GM12878 (cell line): ENCODE results near the gene DBNL.
"Not testable (repeated sequence)": the region's sequence is repeated elsewhere in the genome, so short reads cannot be mapped to it uniquely, and the experiment has no call there.

Experiments used
- CHD4 ChIP-seq: fragments of 200-600 bp; sonication (generic); IDR thresholded peaks from 2 replicates; pipeline ENCODE4 v1.6.1; 2016; ENCODE audit warnings: mild to moderate bottlenecking
- EED ChIP-seq: sonication (generic); IDR thresholded peaks from 2 replicates; pipeline ENCODE4 v1.6.1; 2016; ENCODE audit warnings: antibody characterized with exemption, low read depth
- EZH2 ChIP-seq: IDR thresholded peaks from 2 replicates; pipeline ENCODE4 v1.6.1; 2012; ENCODE audit warnings: low read depth, mild to moderate bottlenecking, control low read depth, inconsistent platforms, low read length, borderline replicate concordance; ENCODE audit not compliant: control insufficient read depth
- SUZ12 ChIP-seq: fragments of 200-600 bp; sonication (generic); IDR thresholded peaks from one replicate; pipeline ENCODE4 v1.6.1; 2018; ENCODE audit warnings: antibody characterized with exemption, mild to moderate bottlenecking; ENCODE audit not compliant: unreplicated experiment
- TBL1XR1 ChIP-seq: IDR thresholded peaks from 2 replicates; pipeline ENCODE4 v1.6.1; 2012; ENCODE audit warnings: low read depth, low read length, improper control_type of control experiment
- TF ChIP-seq, protein P1 (sequence below): fragments of 450-650 bp; formaldehyde crosslinking; IDR thresholded peaks from 2 replicates; pipeline ENCODE4 v1.5.0; 2022; ENCODE audit warnings: mild to moderate bottlenecking, missing genetic modification characterization

DNA sequence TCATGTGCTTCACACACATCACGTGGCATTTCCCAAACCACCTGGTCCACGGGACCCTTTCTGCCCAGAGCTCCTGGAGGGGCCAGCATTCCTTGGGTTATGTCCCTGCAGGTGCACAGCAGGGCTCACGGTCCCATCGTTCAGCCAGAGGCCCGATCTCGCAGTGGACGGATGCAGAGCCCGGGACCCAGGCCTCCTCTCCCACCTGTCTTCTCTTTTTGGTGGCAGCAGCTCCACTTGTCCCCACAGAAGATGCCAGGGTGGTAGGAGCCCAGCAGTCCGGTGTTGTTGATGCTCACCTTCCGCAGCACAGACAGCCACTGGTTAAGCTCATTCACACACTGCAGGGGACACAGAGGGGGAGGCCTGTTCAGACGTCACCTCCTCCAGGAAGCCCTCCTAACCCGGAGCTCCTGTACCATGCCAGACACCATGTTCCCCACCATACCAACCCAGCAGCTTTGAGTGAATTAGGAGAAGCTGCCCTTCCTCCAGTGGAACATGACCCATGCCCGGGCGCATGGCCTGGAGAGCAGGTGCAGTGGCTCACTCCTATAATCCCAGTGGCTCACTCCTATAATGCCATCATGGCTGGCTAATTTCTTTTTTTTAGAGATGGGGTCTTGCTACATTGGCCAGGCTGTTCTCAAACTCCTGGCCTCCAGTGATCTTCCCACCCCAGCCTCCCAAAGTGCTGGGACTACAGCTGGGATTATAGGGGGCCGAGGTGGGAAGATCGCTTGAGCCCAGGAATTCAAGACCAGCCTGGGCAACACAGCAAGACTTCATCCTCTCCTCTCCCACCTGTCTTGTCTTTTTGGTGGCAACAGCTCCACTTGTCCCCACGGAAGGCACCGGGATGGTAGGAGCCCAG, 10.3 kb upstream of the DBNL start:
- TF ChIP-seq TBL1XR1, EED, SUZ12, CHD4, EZH2: not testable (repeated sequence)
- TF ChIP-seq, protein P1, sequence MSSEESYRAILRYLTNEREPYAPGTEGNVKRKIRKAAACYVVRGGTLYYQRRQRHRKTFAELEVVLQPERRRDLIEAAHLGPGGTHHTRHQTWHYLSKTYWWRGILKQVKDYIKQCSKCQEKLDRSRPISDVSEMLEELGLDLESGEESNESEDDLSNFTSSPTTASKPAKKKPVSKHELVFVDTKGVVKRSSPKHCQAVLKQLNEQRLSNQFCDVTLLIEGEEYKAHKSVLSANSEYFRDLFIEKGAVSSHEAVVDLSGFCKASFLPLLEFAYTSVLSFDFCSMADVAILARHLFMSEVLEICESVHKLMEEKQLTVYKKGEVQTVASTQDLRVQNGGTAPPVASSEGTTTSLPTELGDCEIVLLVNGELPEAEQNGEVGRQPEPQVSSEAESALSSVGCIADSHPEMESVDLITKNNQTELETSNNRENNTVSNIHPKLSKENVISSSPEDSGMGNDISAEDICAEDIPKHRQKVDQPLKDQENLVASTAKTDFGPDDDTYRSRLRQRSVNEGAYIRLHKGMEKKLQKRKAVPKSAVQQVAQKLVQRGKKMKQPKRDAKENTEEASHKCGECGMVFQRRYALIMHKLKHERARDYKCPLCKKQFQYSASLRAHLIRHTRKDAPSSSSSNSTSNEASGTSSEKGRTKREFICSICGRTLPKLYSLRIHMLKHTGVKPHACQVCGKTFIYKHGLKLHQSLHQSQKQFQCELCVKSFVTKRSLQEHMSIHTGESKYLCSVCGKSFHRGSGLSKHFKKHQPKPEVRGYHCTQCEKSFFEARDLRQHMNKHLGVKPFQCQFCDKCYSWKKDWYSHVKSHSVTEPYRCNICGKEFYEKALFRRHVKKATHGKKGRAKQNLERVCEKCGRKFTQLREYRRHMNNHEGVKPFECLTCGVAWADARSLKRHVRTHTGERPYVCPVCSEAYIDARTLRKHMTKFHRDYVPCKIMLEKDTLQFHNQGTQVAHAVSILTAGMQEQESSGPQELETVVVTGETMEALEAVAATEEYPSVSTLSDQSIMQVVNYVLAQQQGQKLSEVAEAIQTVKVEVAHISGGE, result not testable (repeated sequence)
